HepG2 (cell line): Measurements from ENCODE around the gene ZIM2. TPM values are rescaled to one million over a fixed set of nuclear protein-coding genes. Genes with fewer than 3 reads are reported as not detected.

ENCODE experiments used
- ATAC-seq: fragments of 200-7000 bp; cut with Tn5 transposase; 3 replicates; pipeline ENCODE4 v1.9.1; 2020; ENCODE audit warnings: mild to moderate bottlenecking, moderate library complexity
- BruUV-seq: library from RNA; stranded (reverse); fragments of 400-500 nt; replicated peaks from 2 replicates; lab custom pipeline; 2021; lab: Mats Ljungman, UMichigan
- CTCF ChIA-PET: fragments of 300-600 bp; formaldehyde crosslinking; extraction: SDS; loops from one replicate; lab custom pipeline; 2021; ENCODE audit warnings: low total read pairs, inconsistent platforms, low intra/inter-chr PET ratio; lab: Yijun Ruan, JAX
- POLR2A ChIA-PET: fragments of 350-600 bp; sonication (Branson Sonifier 250); formaldehyde crosslinking; loops from one replicate; lab custom pipeline; 2020; ENCODE audit warnings: antibody characterized with exemption, inconsistent platforms; lab: Yijun Ruan, JAX
- DNase-seq: peaks from one replicate; pipeline ENCODE4 v3.0.0-alpha.2; 2015; ENCODE audit warnings: low spot score
- FAIRE-seq: peaks from 3 replicates; lab custom pipeline; 2011; peaks lifted over from hg19 to GRCh38; lab: Jason Lieb, UNC
- H2AFZ ChIP-seq: one replicate; pipeline ENCODE4 v1.6.1; 2011; ENCODE audit warnings: low read length, inconsistent platforms
- H3K27ac ChIP-seq: fragments of 300-600 bp; 3 replicates; pipeline ENCODE4 v1.8.0; 2011; ENCODE audit warnings: mixed run types, mild to moderate bottlenecking, mixed read lengths, low read length, inconsistent platforms; ENCODE audit not compliant: insufficient read depth; ENCODE audit errors: extremely low read length
- H3K27me3 ChIP-seq, 2 experiments: fragments of 200-600 bp in 1 of 2; 2 replicates in 1 of 2; 3 replicates in 1 of 2; pipeline versions ENCODE4 v1.6.0 to v1.8.0; 2011; ENCODE audit warnings: low read length in 2 of 2, mild to moderate bottlenecking in 2 of 2, moderate library complexity in 2 of 2, inconsistent platforms in 1 of 2; ENCODE audit not compliant: insufficient read depth in 2 of 2, control insufficient read depth in 1 of 2
- H3K36me3 ChIP-seq, 2 experiments: fragments of 200-600 bp in 1 of 2; replicated peaks in 1 of 2; 2 replicates in 1 of 2; 3 replicates in 1 of 2; pipeline versions ENCODE4 v1.5.1 to v1.8.0; 2011; ENCODE audit warnings: low read length in 2 of 2, inconsistent platforms in 1 of 2; ENCODE audit not compliant: insufficient read depth in 2 of 2, control insufficient read depth in 1 of 2
- H3K4me1 ChIP-seq: 2 replicates; pipeline ENCODE4 v1.5.1; 2012; ENCODE audit warnings: low read length, inconsistent platforms; ENCODE audit not compliant: insufficient read depth
- H3K4me2 ChIP-seq: 2 replicates; pipeline ENCODE4 v1.6.0; 2011; ENCODE audit warnings: low read depth, low read length, inconsistent platforms
- H3K4me3 ChIP-seq, 3 experiments: fragments of 200-600 bp in 1 of 3; sonication (generic), shearing (Covaris generic) in 1 of 3; replicated peaks in 1 of 3; 2 replicates each; pipeline ENCODE4 v1.5.1; 2011 to 2016; ENCODE audit warnings: low read length in 3 of 3, inconsistent platforms in 2 of 3, low read depth in 2 of 3, mild to moderate bottlenecking in 2 of 3, control low read depth in 1 of 3, mixed read lengths in 1 of 3; ENCODE audit not compliant: insufficient read depth in 1 of 3
- H3K79me2 ChIP-seq: one replicate; pipeline ENCODE4 v1.6.1; 2011; ENCODE audit warnings: low read length, inconsistent platforms; ENCODE audit not compliant: insufficient read depth
- H3K9ac ChIP-seq: 2 replicates; pipeline ENCODE4 v1.6.0; 2011; ENCODE audit warnings: mild to moderate bottlenecking, low read depth, low read length, inconsistent platforms; ENCODE audit not compliant: insufficient read depth
- H3K9me3 ChIP-seq: 2 replicates; pipeline ENCODE4 v1.5.1; 2012; ENCODE audit warnings: mild to moderate bottlenecking, low read length
- H4K20me1 ChIP-seq: 2 replicates; pipeline ENCODE4 v1.6.0; 2011; ENCODE audit warnings: inconsistent platforms, mild to moderate bottlenecking, low read length, moderate library complexity; ENCODE audit not compliant: insufficient read depth
- BRD4 ChIP-seq: sonication (generic); formaldehyde crosslinking; IDR thresholded peaks from 2 replicates; pipeline ENCODE4 v1.4.0; 2020; ENCODE audit warnings: missing genetic modification reagents
- DZIP1 ChIP-seq: sonication (generic); formaldehyde crosslinking; IDR thresholded peaks from 2 replicates; pipeline ENCODE4 v1.5.0; 2020; ENCODE audit warnings: mild to moderate bottlenecking, missing genetic modification reagents
- GPBP1L1 ChIP-seq: sonication (generic); formaldehyde crosslinking; IDR thresholded peaks from 2 replicates; pipeline ENCODE4 v1.5.0; 2020; ENCODE audit warnings: mild to moderate bottlenecking, missing genetic modification reagents
- HDAC1 ChIP-seq: sonication (generic); formaldehyde crosslinking; IDR thresholded peaks from 2 replicates; pipeline ENCODE4 v1.5.1; 2020; ENCODE audit warnings: mild to moderate bottlenecking, missing genetic modification reagents
- IRF1 ChIP-seq: sonication (generic); formaldehyde crosslinking; IDR thresholded peaks from 2 replicates; pipeline ENCODE4 v1.4.0; 2020; ENCODE audit warnings: low read depth, mild to moderate bottlenecking, missing genetic modification reagents
- KDM3A ChIP-seq: IDR thresholded peaks from 2 replicates; pipeline ENCODE4 v1.6.1; 2018; ENCODE audit warnings: low read depth, missing compliant biosample characterization
- KDM6A ChIP-seq: IDR thresholded peaks from 2 replicates; pipeline ENCODE4 v1.6.1; 2016; ENCODE audit warnings: low read depth
- NAIF1 ChIP-seq: sonication (generic); formaldehyde crosslinking; IDR thresholded peaks from 2 replicates; pipeline ENCODE4 v1.5.0; 2020; ENCODE audit warnings: mild to moderate bottlenecking, missing genetic modification reagents, borderline replicate concordance
- PRMT3 ChIP-seq: sonication (generic); formaldehyde crosslinking; IDR thresholded peaks from 2 replicates; pipeline ENCODE4 v1.8.1; 2022; ENCODE audit warnings: low read depth, mild to moderate bottlenecking, moderate library complexity, missing genetic modification reagents, borderline replicate concordance
- SMAD9 ChIP-seq: sonication (generic); formaldehyde crosslinking; IDR thresholded peaks from 2 replicates; pipeline ENCODE4 v1.5.1; 2020; ENCODE audit warnings: mild to moderate bottlenecking, missing genetic modification reagents
- SMC3 ChIP-seq: IDR thresholded peaks from 2 replicates; pipeline ENCODE4 v1.6.1; 2011; ENCODE audit warnings: low read length, improper control_type of control experiment
- SRY ChIP-seq: sonication (generic); formaldehyde crosslinking; IDR thresholded peaks from 2 replicates; pipeline ENCODE4 v1.8.0; 2022; ENCODE audit warnings: mild to moderate bottlenecking, missing genetic modification reagents
- THRA ChIP-seq: sonication (generic); formaldehyde crosslinking; IDR thresholded peaks from 2 replicates; pipeline ENCODE4 v1.4.0; 2020; ENCODE audit warnings: missing genetic modification reagents, borderline replicate concordance
- TOE1 ChIP-seq: sonication (generic); formaldehyde crosslinking; IDR thresholded peaks from 2 replicates; pipeline ENCODE4 v1.4.0; 2020; ENCODE audit warnings: mild to moderate bottlenecking, missing genetic modification reagents
- ZNF264 ChIP-seq: sonication (generic); formaldehyde crosslinking; IDR thresholded peaks from 2 replicates; pipeline ENCODE4 v1.4.0; 2020; ENCODE audit warnings: missing genetic modification reagents
- WGBS: methylation state at CpG from one replicate; pipeline ENCODE4 v1.1.6; 2017; ENCODE audit warnings: low lambda C conversion rate; 5-methylcytosine and 5-hydroxymethylcytosine counted together
- in situ Hi-C: cut with HindIII; loops from 2 replicates; pipeline ENCODE4 v1.10.0; 2017; ENCODE audit warnings: low pct_unique_long_range_greater_than_20kb; ENCODE audit not compliant: extremely low pct_ligation_motif_present
- intact Hi-C: fragments of 100-400 bp; cut with micrococcal nuclease; formaldehyde crosslinking; loops from one replicate; pipeline ENCODE4 v1.10.0; 2022; ENCODE audit not compliant: unreplicated experiment
- polyA plus RNA-seq, 8 experiments: library from polyadenylated mRNA; depleted of rRNA in 3 of 8; stranded (reverse) in 7 of 8; unstranded in 1 of 8; fragments of >200 nt; fragmentation: Illumina TruSeq in 4 of 8; extraction: Trizol in 4 of 8; gene quantifications; 2 replicates each; pipeline versions ENCODE4 v1.2.1 to v1.2.3, GENCODE V29; 2011 to 2016; ENCODE audit warnings: low read depth in 4 of 8, missing spikeins in 1 of 8, mixed read lengths in 1 of 8; ENCODE audit not compliant: insufficient read depth in 1 of 8
- total RNA-seq, 5 experiments: library from RNA; depleted of rRNA; stranded (reverse); fragments of >200 nt; fragmentation: Illumina TruSeq; extraction: Trizol; gene quantifications; 2 replicates each; pipeline ENCODE4 v1.2.3, GENCODE V29; 2016; ENCODE audit warnings: low read depth in 1 of 5
- TF ChIP-seq, protein P1 (sequence below): sonication (generic); formaldehyde crosslinking; IDR thresholded peaks from 2 replicates; pipeline ENCODE4 v1.8.1; 2022; ENCODE audit warnings: mild to moderate bottlenecking, missing genetic modification reagents

ZIM2 gene
- total and polyA plus RNA-seq, 2 of the 13 experiments (the other 11 are each of a cell fraction or from before 2014, with no cell fraction given): 7.2 to 10.3 TPM

GRCh38 chr19:56885173-56885985 is 44.9 kb upstream of the ZIM2 start:
- Histone ChIP-seq H4K20me1 (no peaks in the 10 kb centered on the region), H3K27ac (peak overlapping the region; percentile 84), H2AFZ (peak overlapping the region; percentile 17), H3K4me1 (peaks cover 72% of the 10 kb centered on the region), H3K27me3 (no peaks in the 10 kb centered on the region), H3K79me2 (peaks cover 6% of the 10 kb centered on the region), H3K36me3 (no peaks in the 10 kb centered on the region), H3K9me3 (no peaks in the 10 kb centered on the region; the same call in 1 of the 2 replicates), H3K4me3 (peak overlapping the region in 1 of 3 experiments; percentile 30; a peak in 2 of 6 replicates), H3K9ac (peak overlapping the region; percentile 68), H3K4me2 (peak overlapping the region; percentile 57)
- ChIA-PET POLR2A (interaction anchor here (0.9 to 2.8 kb wide), 8 partner anchors 9 to 90 kb away, joined by 3 to 14 read pairs (median 4); partner anchors contain the start of genes PEG3 and ZIM2), CTCF (no interaction called here)
- DNase-seq (peak; percentile 69), ATAC-seq (peak; percentile 60), FAIRE-seq (no peak)
- intact Hi-C loops: no loop called here
- 17% methylated on average over 14 of the region's 14 CpGs for WGBS
- in situ Hi-C loops: no loop called here
- BruUV-seq: no TSS peak
- TF ChIP-seq, protein P1, sequence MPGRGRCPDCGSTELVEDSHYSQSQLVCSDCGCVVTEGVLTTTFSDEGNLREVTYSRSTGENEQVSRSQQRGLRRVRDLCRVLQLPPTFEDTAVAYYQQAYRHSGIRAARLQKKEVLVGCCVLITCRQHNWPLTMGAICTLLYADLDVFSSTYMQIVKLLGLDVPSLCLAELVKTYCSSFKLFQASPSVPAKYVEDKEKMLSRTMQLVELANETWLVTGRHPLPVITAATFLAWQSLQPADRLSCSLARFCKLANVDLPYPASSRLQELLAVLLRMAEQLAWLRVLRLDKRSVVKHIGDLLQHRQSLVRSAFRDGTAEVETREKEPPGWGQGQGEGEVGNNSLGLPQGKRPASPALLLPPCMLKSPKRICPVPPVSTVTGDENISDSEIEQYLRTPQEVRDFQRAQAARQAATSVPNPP: no peak
- TF ChIP-seq SRY (CRISPR knock-in tag): no peak
- peak; percentile 56 for TF ChIP-seq HDAC1
- peak; percentile 60; the same call in 1 of the 2 replicates for TF ChIP-seq THRA (CRISPR knock-in tag)
- no peak for TF ChIP-seq SMAD9 (CRISPR knock-in tag)
- TF ChIP-seq BRD4: no peak
- TF ChIP-seq TOE1: no peak
- TF ChIP-seq DZIP1 (CRISPR knock-in tag): no peak
- no peak for TF ChIP-seq SMC3
- no peak for TF ChIP-seq KDM3A (CRISPR knock-in tag)
- TF ChIP-seq GPBP1L1 (CRISPR knock-in tag): no peak
- no peak for TF ChIP-seq PRMT3 (CRISPR knock-in tag)
- 0 out of 2 replicates have a peak, but pooled peaks have one; percentile 29 for TF ChIP-seq IRF1
- peak; percentile 57; the same call in 1 of the 2 replicates for TF ChIP-seq NAIF1
- TF ChIP-seq KDM6A (CRISPR knock-in tag): no peak
- TF ChIP-seq ZNF264: no peak
